HL-60 (cell line): ENCODE measurements around the gene BTBD3.

ENCODE experiments used
- GABPA ChIP-seq: IDR thresholded peaks from 2 replicates; pipeline ENCODE4 v1.6.1; 2012; ENCODE audit warnings: low read depth
- POLR2AphosphoS5 ChIP-seq: IDR thresholded peaks from 2 replicates; pipeline ENCODE4 v1.6.1; 2012; ENCODE audit warnings: low read depth
- REST ChIP-seq: IDR thresholded peaks from 2 replicates; pipeline ENCODE4 v1.6.1; 2012; ENCODE audit warnings: low read depth; ENCODE audit not compliant: insufficient replicate concordance
- SPI1 ChIP-seq: IDR thresholded peaks from 2 replicates; pipeline ENCODE4 v1.6.1; 2012; ENCODE audit warnings: low read depth, mild to moderate bottlenecking, borderline replicate concordance
- TF ChIP-seq, protein P1 (sequence below): IDR thresholded peaks from one replicate; pipeline ENCODE4 v1.5.1; 2011; ENCODE audit warnings: low read length, control low read depth, inconsistent platforms; ENCODE audit not compliant: insufficient read depth

DNA sequence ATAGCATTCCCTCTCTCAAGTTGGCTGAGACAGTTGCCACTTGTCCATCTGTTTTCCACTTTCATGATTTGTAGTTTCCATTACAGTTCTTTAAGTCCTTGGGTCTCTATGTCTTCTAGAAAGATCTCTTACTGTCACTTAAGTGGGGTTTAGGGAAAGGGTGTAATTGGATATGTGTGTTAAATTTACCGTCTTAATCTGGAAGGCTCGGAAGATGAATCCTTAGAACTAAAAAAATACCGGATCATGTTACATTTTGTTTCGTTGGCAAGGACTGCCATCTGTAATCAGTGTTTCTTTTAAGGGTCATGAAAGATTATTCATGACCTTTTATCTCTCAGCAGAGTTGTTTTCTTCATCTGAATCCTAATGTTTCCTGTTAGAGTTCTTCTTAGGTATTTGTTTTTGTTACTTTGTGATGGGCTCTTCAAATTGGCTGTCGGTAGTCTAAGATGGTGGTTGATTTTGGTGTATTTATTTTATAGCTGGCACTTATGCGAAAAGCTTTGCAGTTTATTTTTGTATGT lies 21.8 kb upstream of the BTBD3 start:
- TF ChIP-seq, protein P1, sequence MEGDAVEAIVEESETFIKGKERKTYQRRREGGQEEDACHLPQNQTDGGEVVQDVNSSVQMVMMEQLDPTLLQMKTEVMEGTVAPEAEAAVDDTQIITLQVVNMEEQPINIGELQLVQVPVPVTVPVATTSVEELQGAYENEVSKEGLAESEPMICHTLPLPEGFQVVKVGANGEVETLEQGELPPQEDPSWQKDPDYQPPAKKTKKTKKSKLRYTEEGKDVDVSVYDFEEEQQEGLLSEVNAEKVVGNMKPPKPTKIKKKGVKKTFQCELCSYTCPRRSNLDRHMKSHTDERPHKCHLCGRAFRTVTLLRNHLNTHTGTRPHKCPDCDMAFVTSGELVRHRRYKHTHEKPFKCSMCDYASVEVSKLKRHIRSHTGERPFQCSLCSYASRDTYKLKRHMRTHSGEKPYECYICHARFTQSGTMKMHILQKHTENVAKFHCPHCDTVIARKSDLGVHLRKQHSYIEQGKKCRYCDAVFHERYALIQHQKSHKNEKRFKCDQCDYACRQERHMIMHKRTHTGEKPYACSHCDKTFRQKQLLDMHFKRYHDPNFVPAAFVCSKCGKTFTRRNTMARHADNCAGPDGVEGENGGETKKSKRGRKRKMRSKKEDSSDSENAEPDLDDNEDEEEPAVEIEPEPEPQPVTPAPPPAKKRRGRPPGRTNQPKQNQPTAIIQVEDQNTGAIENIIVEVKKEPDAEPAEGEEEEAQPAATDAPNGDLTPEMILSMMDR = no peak
- TF ChIP-seq POLR2AphosphoS5 (no peak), SPI1 (no peak), REST (no peak), GABPA (no peak)
